Placental epithelial cell (primary cell): ENCODE measurements around the gene HMOX2. TPM values are rescaled to one million over a fixed set of nuclear protein-coding genes. Genes with fewer than 3 reads are reported as not detected.

Source experiments
- small RNA-seq: library from RNA; depleted of rRNA; stranded (forward); fragments of <200 nt; gene quantifications from one replicate; pipeline ENCODE3, GENCODE V24; 2012
- total RNA-seq: library from RNA; depleted of rRNA; stranded (reverse); fragments of >200 nt; gene quantifications from 2 replicates; pipeline ENCODE4 v1.2.3, GENCODE V29; 2012

HMOX2 gene, protein sequence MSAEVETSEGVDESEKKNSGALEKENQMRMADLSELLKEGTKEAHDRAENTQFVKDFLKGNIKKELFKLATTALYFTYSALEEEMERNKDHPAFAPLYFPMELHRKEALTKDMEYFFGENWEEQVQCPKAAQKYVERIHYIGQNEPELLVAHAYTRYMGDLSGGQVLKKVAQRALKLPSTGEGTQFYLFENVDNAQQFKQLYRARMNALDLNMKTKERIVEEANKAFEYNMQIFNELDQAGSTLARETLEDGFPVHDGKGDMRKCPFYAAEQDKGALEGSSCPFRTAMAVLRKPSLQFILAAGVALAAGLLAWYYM
- 46.7 and 86.8 TPM in 2 replicates for total RNA-seq

DNA sequence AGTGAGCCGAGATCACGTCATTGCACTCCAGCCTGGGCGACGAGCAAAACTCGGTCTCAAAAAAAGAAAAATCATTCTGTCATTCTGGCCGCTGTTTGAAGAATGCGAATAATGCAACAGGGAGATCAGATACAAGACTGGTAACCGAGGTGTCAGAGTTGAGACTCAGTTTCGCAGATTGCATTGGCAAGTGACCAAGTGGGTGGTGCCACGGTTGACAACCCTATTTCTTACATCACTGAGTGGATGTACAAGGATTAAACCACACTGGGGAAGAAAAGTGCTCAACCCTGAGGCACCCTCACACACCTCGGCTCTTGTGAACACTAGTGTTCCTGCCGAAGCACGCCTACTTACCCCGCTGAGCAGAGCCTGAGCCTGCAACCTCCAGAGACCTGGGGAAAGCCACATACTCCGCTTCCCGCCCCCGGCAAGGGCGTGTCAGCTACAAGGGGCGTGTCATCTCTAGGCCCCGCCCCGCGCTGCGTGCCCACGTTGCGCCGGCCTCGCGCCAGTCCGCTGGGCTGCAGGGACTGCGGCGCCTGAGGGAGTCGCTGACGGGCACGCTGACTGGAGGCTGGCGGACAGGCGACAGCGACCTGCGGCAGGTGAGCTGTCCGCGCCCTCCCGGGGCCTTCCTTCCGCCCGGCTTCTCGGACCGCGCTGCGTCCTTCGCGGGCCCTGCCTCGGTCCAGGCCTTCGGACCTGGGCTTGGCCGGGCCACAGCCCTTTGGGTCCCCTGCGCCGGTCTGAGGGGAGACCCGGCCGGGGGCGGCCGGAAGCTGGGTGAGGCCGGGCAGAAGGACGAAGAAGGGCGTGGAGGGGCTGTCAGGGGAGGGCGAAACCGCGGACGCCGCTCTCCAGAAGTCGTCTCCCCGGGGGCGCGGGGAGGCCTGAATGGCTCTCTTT is at the start of gene HMOX2:
TSS of gene HMOX2 (plus strand) at position 519 of the 909 bp plus-strand sequence. CDS start 29,127 bp downstream, outside the sequence.

DNA sequence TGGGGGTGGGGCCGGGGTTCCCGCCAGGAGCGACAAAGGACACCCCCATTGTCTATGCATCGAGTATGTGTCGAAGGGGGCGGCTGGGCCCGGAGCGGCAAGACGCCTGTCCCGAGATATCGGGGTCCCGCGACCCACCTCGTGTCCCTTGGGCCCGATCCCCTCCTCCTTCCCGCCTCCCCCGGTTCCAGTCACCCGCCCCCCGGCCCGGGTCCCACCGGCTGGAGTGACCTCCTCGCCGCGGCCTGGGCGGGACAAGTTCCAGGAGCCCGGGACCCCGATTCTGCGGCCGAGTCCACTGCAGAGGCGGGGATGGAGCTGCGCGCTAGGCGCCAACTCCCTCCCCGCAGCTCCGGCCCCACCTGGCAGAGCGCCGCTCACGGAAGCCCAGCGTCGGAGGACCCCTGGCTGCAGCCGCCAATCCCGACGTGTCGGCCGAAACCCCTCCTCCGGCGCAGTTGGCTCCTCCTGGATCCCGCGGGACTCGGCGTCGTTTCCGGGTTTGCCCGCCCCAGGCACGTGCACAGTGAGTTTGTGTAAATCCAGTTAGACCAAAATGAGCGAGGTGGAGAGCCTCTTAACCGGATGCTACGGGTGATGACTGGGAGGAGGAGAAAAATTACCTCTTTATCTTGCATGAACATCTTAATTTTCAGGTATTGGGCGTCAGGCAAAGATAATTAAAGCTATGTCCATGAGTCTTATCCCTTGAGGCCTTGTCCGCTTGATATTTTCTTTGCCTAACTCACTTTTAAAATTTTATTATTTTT is 1.8 kb upstream of the HMOX2 start, which contains the start of gene NMRAL1:
TSS of gene NMRAL1 (minus strand) at position 434 of the 770 bp plus-strand sequence. CDS start 493 bp downstream, outside the sequence.

DNA sequence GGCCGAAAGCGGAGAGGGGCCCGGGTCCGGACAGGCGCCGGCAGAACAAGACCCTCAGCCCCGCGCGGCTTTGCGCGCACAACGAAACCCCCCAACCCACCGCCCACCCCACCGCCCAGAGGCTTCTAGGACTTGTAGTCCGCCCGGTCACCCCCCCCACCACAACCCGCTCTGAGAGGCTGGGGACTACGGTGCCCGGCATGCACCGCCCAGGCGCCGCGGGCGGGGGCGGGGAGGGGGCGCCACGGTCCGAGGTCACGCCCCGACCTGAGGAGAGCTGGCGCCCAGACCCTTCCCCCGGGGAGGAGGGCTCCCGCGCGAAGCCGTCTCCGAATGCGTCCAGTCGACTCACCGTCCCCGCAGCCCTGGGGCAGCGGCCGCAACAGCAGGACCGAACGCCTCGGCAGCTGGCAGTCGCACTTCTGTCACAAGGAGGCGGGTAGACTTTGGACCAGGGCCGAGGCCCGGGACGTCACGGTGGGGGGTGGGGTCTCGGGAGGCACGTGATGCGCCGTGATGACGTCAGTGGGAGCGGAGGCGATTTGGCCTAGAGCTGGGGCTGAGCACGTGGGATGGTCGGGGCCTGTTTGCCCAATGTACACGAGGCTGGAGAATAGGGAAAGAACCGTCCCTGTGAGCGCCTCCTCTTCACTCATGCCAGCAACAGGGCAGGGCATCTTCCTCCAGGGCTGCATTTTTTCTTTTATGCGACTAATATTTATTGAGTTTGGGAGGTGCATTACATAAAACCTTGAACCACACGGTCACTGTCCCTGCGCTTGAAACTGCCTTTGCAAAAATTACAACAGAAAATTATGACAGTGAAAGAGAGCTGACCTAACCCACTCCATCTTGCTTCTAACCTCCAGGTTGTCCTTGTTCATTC is 62.4 kb downstream of the HMOX2 start, which contains the start of gene CDIP1:
TSS of gene CDIP1 (minus strand) at position 424 of the 886 bp plus-strand sequence. CDS start 24,643 bp downstream, outside the sequence.

DNA sequence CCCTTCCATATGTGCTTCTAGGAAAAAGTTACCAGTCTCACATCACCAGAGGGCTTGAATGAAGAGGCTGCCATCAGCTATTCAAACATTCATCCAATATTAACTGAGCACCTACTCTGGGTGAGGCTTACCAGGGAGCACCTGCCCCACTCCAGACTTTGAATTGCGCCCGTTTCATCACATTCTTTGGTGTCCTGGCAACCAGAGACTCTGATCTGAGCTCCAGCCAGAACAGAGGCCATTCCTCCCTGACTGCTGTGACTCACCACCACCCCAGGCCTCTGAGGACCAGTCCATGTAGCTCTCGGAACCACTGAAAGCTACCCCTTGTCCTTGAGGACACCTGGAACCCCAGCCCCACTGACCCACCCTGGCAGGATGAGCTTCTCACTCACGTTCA is 79.9 kb downstream of the HMOX2 start, which contains the start of gene C16orf96:
TSS of gene C16orf96 (plus strand) at position 229 of the 400 bp plus-strand sequence. CDS start at position 379, 150 bp downstream.

Small RNA genes lying within 50 kb of the gene (small RNA-seq; reads per million reads assigned to genes)
- not detected for gene AC012676.2

Other genes starting within 250 kb of the HMOX2 start
- not detected in 2 replicates for gene SRL, start 234.3 kb upstream of the HMOX2 start, total RNA-seq
- gene TFAP4, start 203.4 kb upstream of the HMOX2 start, total RNA-seq = 2.8 and 5.9 TPM in 2 replicates
- gene GLIS2, start 160.3 kb upstream of the HMOX2 start, total RNA-seq = 1.5 and 2.0 TPM in 2 replicates
- gene PAM16, start 125.1 kb upstream of the HMOX2 start, total RNA-seq = 14.9 and 26.5 TPM in 2 replicates
- 28.7 and 35.4 TPM in 2 replicates for gene VASN, start 104.5 kb upstream of the HMOX2 start, total RNA-seq
- 11.8 and 19.8 TPM in 2 replicates for gene CORO7, start 59.8 kb upstream of the HMOX2 start, total RNA-seq
- 24.3 and 35.2 TPM in 2 replicates for gene DNAJA3, start 50.5 kb upstream of the HMOX2 start, total RNA-seq
- 132 and 137 TPM in 2 replicates for gene NMRAL1, start 1.8 kb upstream of the HMOX2 start, total RNA-seq
- gene CDIP1, start 62.4 kb downstream of the HMOX2 start, total RNA-seq = 13.7 TPM in 2 replicates
- 0.39 TPM in 1 of 2 replicates, not detected in the other for gene C16orf96, start 79.9 kb downstream of the HMOX2 start, total RNA-seq
- gene UBALD1, start 138.5 kb downstream of the HMOX2 start, total RNA-seq = 18.5 and 19.6 TPM in 2 replicates
- 29.1 and 42.5 TPM in 2 replicates for gene MGRN1, start 148.4 kb downstream of the HMOX2 start, total RNA-seq
- 23.2 and 27.7 TPM in 2 replicates for gene NUDT16L1, start 217.2 kb downstream of the HMOX2 start, total RNA-seq